Kidney (tissue), 14 donors: ENCODE data around the gene ELMOD3. TPM values are rescaled to one million over a fixed set of nuclear protein-coding genes. Genes with fewer than 3 reads are reported as not detected.
A peak's percentile ranks its signal among the peaks of the same experiment; 100 is the strongest.

Experiments
- DNase-seq, 5 donors: peaks; one replicate each; pipeline ENCODE4 v3.0.0-alpha.2; 2013 to 2020
- FAIRE-seq: peaks from 2 replicates; lab custom pipeline; 2012; peaks lifted over from hg19 to GRCh38; lab: Jason Lieb, UNC
- H3K27ac ChIP-seq, 2 donors: one replicate each; pipeline ENCODE4 v1.7.0; 2013; ENCODE audit warnings: low read depth in 2 of 2, low read length in 2 of 2, inconsistent platforms in 1 of 2
- H3K27me3 ChIP-seq: one replicate; pipeline ENCODE4 v1.7.1; 2013; ENCODE audit warnings: low read length, inconsistent platforms; ENCODE audit not compliant: control insufficient read depth, insufficient read depth
- H3K36me3 ChIP-seq, 3 donors: one replicate each; pipeline versions ENCODE4 v1.7.0 to v1.7.1; 2013; ENCODE audit warnings: low read length in 3 of 3, control low read depth in 1 of 3, inconsistent platforms in 1 of 3; ENCODE audit not compliant: insufficient read depth in 3 of 3, control insufficient read depth in 2 of 3
- H3K4me1 ChIP-seq, 3 donors: one replicate each; pipeline versions ENCODE4 v1.7.0 to v1.7.1; 2013; ENCODE audit warnings: low read length in 3 of 3, inconsistent platforms in 1 of 3, low read depth in 1 of 3; ENCODE audit not compliant: control insufficient read depth in 2 of 3, insufficient read depth in 2 of 3
- H3K4me3 ChIP-seq, 3 donors: one replicate each; pipeline versions ENCODE4 v1.7.0 to v1.8.1; 2013; ENCODE audit warnings: low read length in 3 of 3, control low read depth in 1 of 3, inconsistent platforms in 1 of 3
- H3K9ac ChIP-seq, 3 donors: one replicate each; pipeline versions ENCODE4 v1.7.0 to v1.7.1; 2013; ENCODE audit warnings: low read length in 3 of 3, control low read depth in 1 of 3, inconsistent platforms in 1 of 3
- H3K9me3 ChIP-seq, 3 donors: one replicate each; pipeline versions ENCODE4 v1.7.0 to v1.7.1; 2013; ENCODE audit warnings: low read length in 3 of 3, control low read depth in 1 of 3, inconsistent platforms in 1 of 3; ENCODE audit not compliant: control insufficient read depth in 2 of 3, insufficient read depth in 1 of 3
- intact Hi-C: fragments of 100-400 bp; cut with DNase I; formaldehyde crosslinking; loops from one replicate; pipeline ENCODE4 v1.11.1; 2022
- polyA plus RNA-seq: library from polyadenylated mRNA; stranded (reverse); fragments of 350-450 nt; fragmentation: Illumina TruSeq; extraction: RNeasy Lipid Tissue Mini Kit (QIAGEN cat#74804); gene quantifications from one replicate; pipeline ENCODE4 v1.2.3, GENCODE V29; 2014; ENCODE audit warnings: low read depth, low replicate concordance; ENCODE audit not compliant: insufficient read depth
- total RNA-seq: library from RNA; stranded (reverse); fragmentation: NEBNext Ultra II Directional; extraction: Animal tissue kit (Norgen Biotek cat#: 25700); gene quantifications from one replicate; pipeline ENCODE4 v1.2.1, GENCODE V29; 2021
- TF ChIP-seq, protein P1 (sequence below): IDR thresholded peaks from 3 replicates; pipeline ENCODE4 v1.5.1; 2012; ENCODE audit warnings: mild to moderate bottlenecking, moderate library complexity, borderline replicate concordance; ENCODE audit not compliant: insufficient read depth; ENCODE audit errors: extremely low read depth
- donor health status: control.
- donor health status: control.
- donor health status: control.
- donor health status: control.
- donor health status: control.
- donor health status: DM: yes; HTN: yes; CAD: no.
- donor health status: Normal renal cell carcinoma (clear cell type).

ELMOD3 gene
- total and polyA plus RNA-seq, 2 donors from 2014 or later: 15.3 to 17.0 TPM

DNA sequence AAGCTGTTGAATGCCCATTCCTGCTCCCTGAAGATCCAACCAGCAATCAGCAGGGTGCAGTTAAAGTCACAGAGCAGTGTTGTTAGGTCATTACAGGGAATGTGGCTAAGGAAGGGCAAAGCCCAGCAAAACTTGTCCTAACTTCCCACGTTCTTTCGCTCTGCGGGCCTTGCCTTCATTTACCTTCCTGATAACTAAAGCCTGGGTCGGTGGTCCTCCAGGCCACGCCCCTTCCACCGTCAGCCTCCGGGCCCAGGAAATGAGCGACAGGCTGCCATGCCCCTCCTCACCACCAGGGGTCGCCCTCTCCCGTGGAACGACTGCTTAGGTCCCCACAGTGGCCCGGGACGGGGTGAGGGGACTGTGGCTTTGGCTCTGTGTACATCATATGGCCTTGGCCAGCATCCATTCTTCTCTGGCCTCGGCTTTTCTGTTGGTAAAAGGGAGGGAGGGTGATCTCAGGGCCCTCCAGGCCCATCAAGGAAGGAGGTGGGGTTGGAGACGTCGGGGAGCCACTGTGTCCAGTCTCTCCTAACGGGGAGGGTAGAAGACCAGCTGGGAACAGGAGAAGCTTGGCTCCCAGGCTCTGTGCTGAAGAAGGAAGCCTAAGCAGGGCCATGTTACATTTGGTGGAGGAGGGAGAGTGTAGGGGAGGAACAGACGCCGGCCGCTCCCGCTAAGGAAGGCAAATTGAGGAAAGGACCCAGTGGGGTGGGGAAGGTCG is 66.1 kb downstream of the ELMOD3 start:
- Histone ChIP-seq H3K27ac (peak overlapping the region; percentile 38 to 66), H3K27me3 (no peaks in the 10 kb centered on the region), H3K9me3 (no peaks in the 10 kb centered on the region), H3K4me1 (peaks cover 0 to 22% (median 16%) of the 10 kb centered on the region in 3 donors), H3K4me3 (peak overlapping the region; percentile 10 to 53 (median 22)), H3K36me3 (no peaks in the 10 kb centered on the region), H3K9ac (peak overlapping the region in 2 of 3 donors; percentile 10 to 44)
- FAIRE-seq (no peak), DNase-seq (peak; percentile 91 to 95 (median 94))
- TF ChIP-seq, protein P1, sequence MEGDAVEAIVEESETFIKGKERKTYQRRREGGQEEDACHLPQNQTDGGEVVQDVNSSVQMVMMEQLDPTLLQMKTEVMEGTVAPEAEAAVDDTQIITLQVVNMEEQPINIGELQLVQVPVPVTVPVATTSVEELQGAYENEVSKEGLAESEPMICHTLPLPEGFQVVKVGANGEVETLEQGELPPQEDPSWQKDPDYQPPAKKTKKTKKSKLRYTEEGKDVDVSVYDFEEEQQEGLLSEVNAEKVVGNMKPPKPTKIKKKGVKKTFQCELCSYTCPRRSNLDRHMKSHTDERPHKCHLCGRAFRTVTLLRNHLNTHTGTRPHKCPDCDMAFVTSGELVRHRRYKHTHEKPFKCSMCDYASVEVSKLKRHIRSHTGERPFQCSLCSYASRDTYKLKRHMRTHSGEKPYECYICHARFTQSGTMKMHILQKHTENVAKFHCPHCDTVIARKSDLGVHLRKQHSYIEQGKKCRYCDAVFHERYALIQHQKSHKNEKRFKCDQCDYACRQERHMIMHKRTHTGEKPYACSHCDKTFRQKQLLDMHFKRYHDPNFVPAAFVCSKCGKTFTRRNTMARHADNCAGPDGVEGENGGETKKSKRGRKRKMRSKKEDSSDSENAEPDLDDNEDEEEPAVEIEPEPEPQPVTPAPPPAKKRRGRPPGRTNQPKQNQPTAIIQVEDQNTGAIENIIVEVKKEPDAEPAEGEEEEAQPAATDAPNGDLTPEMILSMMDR: peak; percentile 99
- intact Hi-C loops: loop anchor here (5.0 kb wide), 1 partner anchor 132 kb away; no protein-coding TSS in a partner anchor

DNA sequence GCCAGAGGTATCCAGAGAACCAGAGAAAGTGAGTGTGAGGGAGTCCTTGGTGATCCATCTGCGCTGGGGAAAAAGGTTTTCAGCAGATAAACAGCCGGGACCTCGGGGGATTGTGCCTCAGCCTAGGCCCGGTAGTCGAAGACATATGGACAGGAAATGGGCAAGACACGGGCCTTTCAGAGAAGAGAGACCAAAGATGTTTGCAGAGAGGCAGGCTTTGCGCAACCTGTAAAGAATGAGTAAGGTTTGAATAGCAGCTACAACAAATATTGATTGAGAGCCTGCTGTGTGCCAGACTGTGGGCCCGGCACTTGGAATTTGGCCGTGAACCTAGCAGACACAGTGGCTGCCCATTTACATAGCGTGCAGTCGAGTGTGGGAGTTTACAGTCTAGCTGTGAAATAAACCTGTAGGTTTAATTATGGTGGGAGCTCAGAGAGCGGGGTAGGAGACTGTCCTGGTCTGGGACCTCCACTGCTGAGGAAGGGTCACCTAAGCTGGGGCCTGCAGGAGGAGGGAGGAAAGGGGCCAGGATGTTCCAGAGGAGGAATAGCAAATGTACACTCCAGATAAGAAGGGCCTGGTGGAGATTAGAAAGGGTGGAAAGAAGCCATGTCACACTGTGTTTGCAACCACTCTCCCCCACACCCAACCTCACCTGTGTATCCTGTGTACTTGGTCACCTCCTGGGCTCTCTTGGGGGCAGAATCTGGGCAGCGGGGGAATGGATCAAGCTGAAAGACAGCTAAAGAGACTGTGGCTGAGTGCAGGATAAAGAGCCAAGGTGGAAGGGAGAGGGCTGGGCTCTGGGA is 66.9 kb downstream of the ELMOD3 start:
- H3K4me3 ChIP-seq: no peak overlapping the region
- TF ChIP-seq, protein P1: no peak
- no peaks in the 10 kb centered on the region for H3K36me3 ChIP-seq
- peaks cover 0 to 22% (median 16%) of the 10 kb centered on the region in 3 donors for H3K4me1 ChIP-seq
- no peaks in the 10 kb centered on the region for H3K9me3 ChIP-seq
- DNase-seq (no peak), FAIRE-seq (no peak)
- H3K27me3 ChIP-seq: no peaks in the 10 kb centered on the region
- intact Hi-C loops: loop anchor here (5.0 kb wide), 1 partner anchor 131 kb away; no protein-coding TSS in a partner anchor
- H3K9ac ChIP-seq: peak overlapping the region in 2 of 3 donors; percentile 10 to 44
- peak overlapping the region; percentile 38 to 66 for H3K27ac ChIP-seq

- H3K4me1 ChIP-seq: peaks cover 0 to 24% (median 15%) of the 10 kb centered on the region in 3 donors
- FAIRE-seq (no peak), DNase-seq (no peak)
- H3K9ac ChIP-seq: no peak overlapping the region
- H3K9me3 ChIP-seq: no peaks in the 10 kb centered on the region
- H3K4me3 ChIP-seq: no peak overlapping the region
- no peaks in the 10 kb centered on the region for H3K27me3 ChIP-seq
- intact Hi-C loops: loop anchor here (5.0 kb wide), 1 partner anchor 130 kb away; no protein-coding TSS in a partner anchor
- TF ChIP-seq, protein P1: no peak
- no peaks in the 10 kb centered on the region for H3K36me3 ChIP-seq
- no peak overlapping the region for H3K27ac ChIP-seq
These were observed 67.5 kb downstream of the ELMOD3 start for GRCh38 chr2:85422072-85422457.
